Neural cell (in vitro differentiated cells): ENCODE data around the gene DNHD1. TPM values are rescaled to one million over a fixed set of nuclear protein-coding genes. Genes with fewer than 3 reads are reported as not detected.
A peak's percentile ranks its signal among the peaks of the same experiment; 100 is the strongest.

Experiments
- H2AFZ ChIP-seq: fragments of 200-600, 300-800 bp; sonication (generic), shearing (Covaris generic); 2 replicates; pipeline ENCODE4 v1.6.0; 2014; ENCODE audit warnings: low read depth, mild to moderate bottlenecking, antibody characterized with exemption, low read length, moderate library complexity
- H3F3A ChIP-seq: fragments of 200-600 bp; shearing (Covaris generic); 2 replicates; pipeline ENCODE4 v1.6.1; 2016; ENCODE audit warnings: mild to moderate bottlenecking, moderate library complexity, mixed read lengths, antibody characterized with exemption, low read length; ENCODE audit not compliant: insufficient read depth, poor library complexity, severe bottlenecking
- H3K27ac ChIP-seq: fragments of 200-600, 300-800 bp; sonication (generic), shearing (Covaris generic); 2 replicates; pipeline ENCODE4 v1.5.1; 2014; ENCODE audit warnings: mild to moderate bottlenecking, low read length, moderate library complexity
- H3K27me3 ChIP-seq: fragments of 300-800, 200-600 bp; sonication (generic), shearing (Covaris generic); 2 replicates; pipeline ENCODE4 v1.6.0; 2014; ENCODE audit warnings: mild to moderate bottlenecking, low read depth, low read length, moderate library complexity; ENCODE audit not compliant: insufficient read depth
- H3K36me3 ChIP-seq: fragments of 300-800, 200-600 bp; sonication (generic), shearing (Covaris generic); 2 replicates; pipeline ENCODE4 v1.5.1; 2014; ENCODE audit warnings: mild to moderate bottlenecking, antibody characterized with exemption, low read length, moderate library complexity; ENCODE audit not compliant: insufficient read depth
- H3K4me2 ChIP-seq: fragments of 300-800, 200-600 bp; sonication (generic), shearing (Covaris generic); 2 replicates; pipeline ENCODE4 v1.6.0; 2014; ENCODE audit warnings: mild to moderate bottlenecking, low read length
- H3K4me3 ChIP-seq: fragments of 300-800, 200-600 bp; sonication (generic), shearing (Covaris generic); 2 replicates; pipeline ENCODE4 v1.5.1; 2014; ENCODE audit warnings: mild to moderate bottlenecking, low read length, moderate library complexity
- H3K79me2 ChIP-seq: fragments of 200-600 bp; shearing (Covaris generic); replicated peaks from 2 replicates; pipeline ENCODE4 v1.6.0; 2014; ENCODE audit warnings: mild to moderate bottlenecking, low read length, moderate library complexity; ENCODE audit not compliant: insufficient read depth
- H3K9ac ChIP-seq: fragments of 300-800, 200-600 bp; sonication (generic), shearing (Covaris generic); 2 replicates; pipeline ENCODE4 v1.6.1; 2016; ENCODE audit warnings: mild to moderate bottlenecking, low read length, mixed read lengths
- H3K9me2 ChIP-seq: fragments of 200-600 bp; shearing (Covaris generic); 2 replicates; pipeline ENCODE4 v1.6.1; 2016; ENCODE audit warnings: mild to moderate bottlenecking, low read length, mixed read lengths; ENCODE audit not compliant: insufficient read depth
- H3K9me3 ChIP-seq: fragments of 200-600, 300-800 bp; sonication (generic), shearing (Covaris generic); 2 replicates; pipeline ENCODE4 v1.6.1; 2016; ENCODE audit warnings: mild to moderate bottlenecking, mixed run types, low read length, moderate library complexity, mixed read lengths
- H4K20me1 ChIP-seq: fragments of 200-600 bp; shearing (Covaris generic); 2 replicates; pipeline ENCODE4 v1.6.1; 2016; ENCODE audit warnings: mild to moderate bottlenecking, mixed run types; ENCODE audit not compliant: insufficient read depth
- CTCF ChIP-seq: fragments of 450-650 bp; IDR thresholded peaks from 2 replicates; pipeline ENCODE4 v1.5.1; 2014; ENCODE audit warnings: antibody characterized with exemption, mild to moderate bottlenecking, moderate library complexity; ENCODE audit not compliant: poor library complexity, severe bottlenecking
- EP300 ChIP-seq: fragments of 450-650 bp; conservative IDR thresholded peaks from 2 replicates; pipeline ENCODE4 v1.6.1; 2014; ENCODE audit warnings: antibody characterized with exemption, mild to moderate bottlenecking, moderate library complexity; ENCODE audit not compliant: poor library complexity, severe bottlenecking
- EZH2 ChIP-seq: fragments of 200-600, 300-800 bp; shearing (Covaris generic), sonication (generic); IDR thresholded peaks from 2 replicates; pipeline ENCODE4 v1.6.1; 2014; ENCODE audit warnings: antibody characterized with exemption, low read length, borderline replicate concordance, mild to moderate bottlenecking; ENCODE audit not compliant: insufficient read depth, poor library complexity, severe bottlenecking
- MXI1 ChIP-seq: fragments of 450-650 bp; conservative IDR thresholded peaks from 2 replicates; pipeline ENCODE4 v1.6.1; 2014; ENCODE audit warnings: antibody characterized with exemption, mild to moderate bottlenecking; ENCODE audit not compliant: poor library complexity, severe bottlenecking
- POLR2AphosphoS5 ChIP-seq: IDR thresholded peaks from 2 replicates; pipeline ENCODE4 v1.6.1; 2012
- RAD21 ChIP-seq: fragments of 450-650 bp; conservative IDR thresholded peaks from 2 replicates; pipeline ENCODE4 v1.6.1; 2014; ENCODE audit warnings: antibody characterized with exemption, mild to moderate bottlenecking, moderate library complexity
- SMC3 ChIP-seq: fragments of 450-650 bp; conservative IDR thresholded peaks from 2 replicates; pipeline ENCODE4 v1.6.1; 2014; ENCODE audit warnings: antibody characterized with exemption, mild to moderate bottlenecking, moderate library complexity; ENCODE audit not compliant: poor library complexity
- TAF1 ChIP-seq: IDR thresholded peaks from 2 replicates; pipeline ENCODE4 v1.6.1; 2012; ENCODE audit warnings: low read depth
- polyA plus RNA-seq: library from polyadenylated mRNA; depleted of rRNA; stranded (reverse); fragments of >200 nt; gene quantifications from 2 replicates; pipeline ENCODE4 v1.2.3, GENCODE V29; 2014
- TF ChIP-seq, protein P1 (sequence below): IDR thresholded peaks from 2 replicates; pipeline ENCODE4 v1.6.1; 2012; ENCODE audit warnings: borderline replicate concordance

DNHD1 gene
- polyA plus RNA-seq, 1 donor from 2014 or later = 5.1 TPM

DNA sequence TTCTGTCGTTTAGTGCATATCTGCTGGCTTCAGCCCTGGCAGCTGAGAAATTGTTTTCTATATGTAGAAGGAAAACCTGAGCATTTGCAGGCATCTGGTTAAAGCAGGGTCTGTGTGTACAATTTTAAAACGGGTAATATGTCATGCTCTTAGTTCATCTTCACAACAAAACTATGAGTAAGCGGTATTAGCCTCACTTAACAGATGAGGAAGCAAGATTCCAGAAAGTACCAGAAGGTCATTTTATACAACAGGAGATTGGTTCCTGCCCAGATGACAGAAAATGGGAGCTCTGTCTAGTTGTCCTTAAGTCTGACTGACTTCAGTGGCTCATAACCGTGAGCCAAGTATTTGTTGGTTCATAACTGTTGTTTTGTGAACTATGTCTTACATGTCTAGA is 14.6 kb upstream of the DNHD1 start:
- H3K4me3 ChIP-seq = peak overlapping the region; percentile 74
- peak overlapping the region; percentile 81 for H3K27ac ChIP-seq
- H3K9me2 ChIP-seq = no peaks in the 10 kb centered on the region
- H3K27me3 ChIP-seq = no peaks in the 10 kb centered on the region
- H2AFZ ChIP-seq = no peak overlapping the region
- H3K9ac ChIP-seq = peak overlapping the region; percentile 74
- no peaks in the 10 kb centered on the region for H3K36me3 ChIP-seq
- peak overlapping the region; percentile 90 for H3K4me2 ChIP-seq
- TF ChIP-seq, protein P1, sequence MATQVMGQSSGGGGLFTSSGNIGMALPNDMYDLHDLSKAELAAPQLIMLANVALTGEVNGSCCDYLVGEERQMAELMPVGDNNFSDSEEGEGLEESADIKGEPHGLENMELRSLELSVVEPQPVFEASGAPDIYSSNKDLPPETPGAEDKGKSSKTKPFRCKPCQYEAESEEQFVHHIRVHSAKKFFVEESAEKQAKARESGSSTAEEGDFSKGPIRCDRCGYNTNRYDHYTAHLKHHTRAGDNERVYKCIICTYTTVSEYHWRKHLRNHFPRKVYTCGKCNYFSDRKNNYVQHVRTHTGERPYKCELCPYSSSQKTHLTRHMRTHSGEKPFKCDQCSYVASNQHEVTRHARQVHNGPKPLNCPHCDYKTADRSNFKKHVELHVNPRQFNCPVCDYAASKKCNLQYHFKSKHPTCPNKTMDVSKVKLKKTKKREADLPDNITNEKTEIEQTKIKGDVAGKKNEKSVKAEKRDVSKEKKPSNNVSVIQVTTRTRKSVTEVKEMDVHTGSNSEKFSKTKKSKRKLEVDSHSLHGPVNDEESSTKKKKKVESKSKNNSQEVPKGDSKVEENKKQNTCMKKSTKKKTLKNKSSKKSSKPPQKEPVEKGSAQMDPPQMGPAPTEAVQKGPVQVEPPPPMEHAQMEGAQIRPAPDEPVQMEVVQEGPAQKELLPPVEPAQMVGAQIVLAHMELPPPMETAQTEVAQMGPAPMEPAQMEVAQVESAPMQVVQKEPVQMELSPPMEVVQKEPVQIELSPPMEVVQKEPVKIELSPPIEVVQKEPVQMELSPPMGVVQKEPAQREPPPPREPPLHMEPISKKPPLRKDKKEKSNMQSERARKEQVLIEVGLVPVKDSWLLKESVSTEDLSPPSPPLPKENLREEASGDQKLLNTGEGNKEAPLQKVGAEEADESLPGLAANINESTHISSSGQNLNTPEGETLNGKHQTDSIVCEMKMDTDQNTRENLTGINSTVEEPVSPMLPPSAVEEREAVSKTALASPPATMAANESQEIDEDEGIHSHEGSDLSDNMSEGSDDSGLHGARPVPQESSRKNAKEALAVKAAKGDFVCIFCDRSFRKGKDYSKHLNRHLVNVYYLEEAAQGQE = no peak
- no peak for TF ChIP-seq MXI1
- no peak for TF ChIP-seq CTCF
- TF ChIP-seq RAD21 = no peak
- TF ChIP-seq EZH2 = no peak
- no peak for TF ChIP-seq TAF1
- TF ChIP-seq SMC3 = no peak
- TF ChIP-seq EP300 = no peak
- no peak for TF ChIP-seq POLR2AphosphoS5
- H3F3A ChIP-seq = no peaks in the 10 kb centered on the region
- H4K20me1 ChIP-seq = no peaks in the 10 kb centered on the region
- no peaks in the 10 kb centered on the region for H3K9me3 ChIP-seq
- peaks cover 26% of the 10 kb centered on the region for H3K79me2 ChIP-seq

DNA sequence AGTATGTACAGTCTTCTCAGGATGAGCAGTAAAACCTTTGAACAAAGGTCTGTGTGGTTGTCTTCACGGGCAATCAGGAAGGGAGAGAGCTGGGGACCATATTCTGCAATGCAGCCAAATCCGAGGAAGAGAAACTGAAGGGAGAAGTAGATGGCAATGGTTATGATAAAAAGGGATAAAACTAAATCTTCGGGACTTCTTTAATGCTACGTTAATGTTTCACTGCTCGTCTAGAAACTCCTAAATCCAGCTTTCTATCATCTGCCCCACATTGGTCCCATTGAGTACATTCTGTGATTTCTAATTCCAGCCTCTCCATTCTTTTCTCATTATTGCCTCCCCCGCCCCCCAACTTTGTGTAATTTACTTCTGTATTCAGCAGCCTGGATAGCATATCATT is 14.1 kb upstream of the DNHD1 start:
- no peaks in the 10 kb centered on the region for H3K9me2 ChIP-seq
- H3K36me3 ChIP-seq = no peaks in the 10 kb centered on the region
- no peaks in the 10 kb centered on the region for H3K9me3 ChIP-seq
- no peaks in the 10 kb centered on the region for H3F3A ChIP-seq
- peaks cover 26% of the 10 kb centered on the region for H3K79me2 ChIP-seq
- H4K20me1 ChIP-seq = no peaks in the 10 kb centered on the region
- H3K9ac ChIP-seq = no peak overlapping the region
- no peak overlapping the region for H3K27ac ChIP-seq
- H3K4me3 ChIP-seq = peak overlapping the region; percentile 74
- H3K27me3 ChIP-seq = no peaks in the 10 kb centered on the region
- TF ChIP-seq SMC3 (no peak), EZH2 (no peak), CTCF (no peak), EP300 (no peak), TAF1 (no peak), POLR2AphosphoS5 (no peak), RAD21 (no peak)
- TF ChIP-seq, protein P1 = no peak
- no peak overlapping the region for H2AFZ ChIP-seq
- no peak overlapping the region for H3K4me2 ChIP-seq
